ENCODE measurements around the gene COPZ1. TPM values are rescaled to one million over a fixed set of nuclear protein-coding genes. Genes with fewer than 3 reads are reported as not detected.

Gene COPZ1
- total RNA-seq, 3 donors from 2014 or later = 70.9 to 109 (median 90.1) TPM

- no peaks in the 10 kb centered on the region for H3K36me3 ChIP-seq
- H3K27me3 ChIP-seq = no peaks in the 10 kb centered on the region
- peak overlapping the region; percentile 83 to 90 for H3K27ac ChIP-seq
- H3K4me3 ChIP-seq = no peak overlapping the region
- no peaks in the 10 kb centered on the region for H3K9me3 ChIP-seq
- DNase-seq (ENCODE audit: low spot score in 2 of 2) = no peak
- H3K4me1 ChIP-seq = peaks cover 0 to 10% of the 10 kb centered on the region in 2 donors
- intact Hi-C loops (cut with DNase I; ENCODE audit: low total_unique reads) = no loop called here
- no peak for TF ChIP-seq POLR2AphosphoS5 (IDR thresholded peaks at IDR 0.05)
- TF ChIP-seq CTCF (IDR thresholded peaks at IDR 0.05) = no peak
- no peak for TF ChIP-seq POLR2A (IDR thresholded peaks at IDR 0.05)
Measured at GRCh38 chr12:54386403-54387113, 61.6 kb downstream of the COPZ1 start.

- peaks cover 0 to 10% of the 10 kb centered on the region in 2 donors for H3K4me1 ChIP-seq
- TF ChIP-seq POLR2AphosphoS5 (IDR thresholded peaks at IDR 0.05) = no peak
- no peak for TF ChIP-seq CTCF (IDR thresholded peaks at IDR 0.05)
- H3K27me3 ChIP-seq = no peaks in the 10 kb centered on the region
- intact Hi-C loops (cut with DNase I; ENCODE audit: low total_unique reads) = no loop called here
- H3K4me3 ChIP-seq = no peak overlapping the region
- no peak for DNase-seq (ENCODE audit: low spot score in 2 of 2)
- no peaks in the 10 kb centered on the region for H3K36me3 ChIP-seq
- H3K9me3 ChIP-seq = no peaks in the 10 kb centered on the region
- H3K27ac ChIP-seq = peak overlapping the region; percentile 83 to 90
Measured at GRCh38 chr12:54387114-54387467, 62.2 kb downstream of the COPZ1 start.

- no peak for DNase-seq (ENCODE audit: low spot score in 2 of 2)
Measured at GRCh38 chr12:54388237-54389133, 63.6 kb downstream of the COPZ1 start.

GRCh38 chr12:54389134-54389508 is 64.2 kb downstream of the COPZ1 start:
- peak overlapping the region; percentile 83 to 90 for H3K27ac ChIP-seq
- DNase-seq (ENCODE audit: low spot score in 2 of 2) = no peak
- no peaks in the 10 kb centered on the region for H3K9me3 ChIP-seq
- H3K4me3 ChIP-seq = peak overlapping the region in 1 of 3 donors; percentile 8
- H3K36me3 ChIP-seq = no peaks in the 10 kb centered on the region
- H3K4me1 ChIP-seq = peaks cover 0 to 10% of the 10 kb centered on the region in 2 donors
- H3K27me3 ChIP-seq = no peaks in the 10 kb centered on the region
- intact Hi-C loops (cut with DNase I; ENCODE audit: low total_unique reads) = no loop called here
- TF ChIP-seq CTCF (IDR thresholded peaks at IDR 0.05) (no peak), POLR2AphosphoS5 (IDR thresholded peaks at IDR 0.05) (no peak), POLR2A (IDR thresholded peaks at IDR 0.05) (no peak)

More at GRCh38 chr12:54388237-54389133, 63.6 kb downstream of the COPZ1 start:
- H3K36me3 ChIP-seq = no peaks in the 10 kb centered on the region
- H3K4me3 ChIP-seq = peak overlapping the region in 1 of 3 donors; percentile 8
- no peaks in the 10 kb centered on the region for H3K9me3 ChIP-seq
- intact Hi-C loops (cut with DNase I; ENCODE audit: low total_unique reads) = no loop called here
- H3K27ac ChIP-seq = peak overlapping the region; percentile 83 to 90
- TF ChIP-seq POLR2AphosphoS5 (IDR thresholded peaks at IDR 0.05) (no peak), CTCF (IDR thresholded peaks at IDR 0.05) (no peak), POLR2A (IDR thresholded peaks at IDR 0.05) (no peak)
- H3K4me1 ChIP-seq = peaks cover 0 to 10% of the 10 kb centered on the region in 2 donors
- H3K27me3 ChIP-seq = no peaks in the 10 kb centered on the region

Measured in breast epithelium (tissue), 4 donors.